C4-2B (cell line): ENCODE measurements around the gene NAV2.

Experiments used
- CTCF ChIP-seq: fragments of 450-650 bp; conservative IDR thresholded peaks from 2 replicates; pipeline ENCODE4 v1.5.1; 2017; ENCODE audit warnings: mild to moderate bottlenecking
- ZFX ChIP-seq: fragments of 450-650 bp; IDR thresholded peaks from 2 replicates; pipeline ENCODE4 v1.6.1; 2017

GRCh38 chr11:20023082-20023426 lies 310.4 kb downstream of the NAV2 start:
- TF ChIP-seq CTCF = no peak
- no peak for TF ChIP-seq ZFX
